Tibial nerve (tissue), 4 donors: ENCODE measurements around the gene NLRP5. TPM values are rescaled to one million over a fixed set of nuclear protein-coding genes. Genes with fewer than 3 reads are reported as not detected.
"Not testable (repeated sequence)": the region's sequence is repeated elsewhere in the genome, so short reads cannot be mapped to it uniquely, and the experiment has no call there.

Experiments
- DNase-seq, 2 donors: peaks; one replicate each; pipeline ENCODE4 v3.0.0-alpha.2; 2019; ENCODE audit warnings: low spot score in 2 of 2
- H3K27ac ChIP-seq, 4 donors: fragments of 200-600 bp; sonication (generic) in 3 of 4; one replicate each; pipeline ENCODE4 v1.5.1; 2017 to 2019; ENCODE audit warnings: mild to moderate bottlenecking in 1 of 4
- H3K27me3 ChIP-seq, 2 donors: fragments of 200-600 bp; sonication (generic) in 1 of 2; one replicate each; pipeline versions ENCODE4 v1.5.1 to v1.6.0; 2017 to 2019
- H3K36me3 ChIP-seq, 3 donors: fragments of 200-600 bp; sonication (generic); one replicate each; pipeline ENCODE4 v1.5.1; 2018 to 2019
- H3K4me1 ChIP-seq, 4 donors: fragments of 200-600 bp; sonication (generic) in 3 of 4; one replicate each; pipeline ENCODE4 v1.5.1; 2017 to 2019
- H3K4me3 ChIP-seq, 4 donors: fragments of 200-600 bp; sonication (generic) in 3 of 4; one replicate each; pipeline ENCODE4 v1.5.1; 2017 to 2019; ENCODE audit warnings: mild to moderate bottlenecking in 1 of 4, moderate library complexity in 1 of 4
- H3K9me3 ChIP-seq, 4 donors: fragments of 200-600 bp; sonication (generic) in 3 of 4; one replicate each; pipeline ENCODE4 v1.5.1; 2017 to 2019
- CTCF ChIP-seq, 5 experiments: fragments of 200-600 bp in 3 of 5; fragments of 450-650 bp in 2 of 5; sonication (generic) in 3 of 5; IDR thresholded peaks; one replicate each; pipeline ENCODE4 v1.5.1; 2016 to 2019; ENCODE audit warnings: antibody characterized with exemption in 5 of 5, mild to moderate bottlenecking in 3 of 5, moderate library complexity in 2 of 5
- EP300 ChIP-seq, 2 donors: sonication (generic); formaldehyde crosslinking; IDR thresholded peaks; one replicate each; pipeline ENCODE4 v1.6.1; 2017; ENCODE audit warnings: antibody characterized with exemption in 2 of 2, mild to moderate bottlenecking in 1 of 2
- POLR2A ChIP-seq, 2 donors: fragments of 450-650 bp; IDR thresholded peaks; one replicate each; pipeline ENCODE4 v1.6.1; 2017; ENCODE audit warnings: antibody characterized with exemption in 2 of 2, mild to moderate bottlenecking in 2 of 2, moderate library complexity in 2 of 2
- WGBS, 2 donors: methylation state at CpG; one replicate each; pipeline ENCODE4 v1.1.5; 2018; 5-methylcytosine and 5-hydroxymethylcytosine counted together
- total RNA-seq, 4 donors: library from RNA; depleted of rRNA; stranded (reverse); fragments of >200 nt; gene quantifications; one replicate each; pipeline ENCODE4 v1.1.0, GENCODE V29; 2016

Gene NLRP5
- total RNA-seq, result not detected

DNA sequence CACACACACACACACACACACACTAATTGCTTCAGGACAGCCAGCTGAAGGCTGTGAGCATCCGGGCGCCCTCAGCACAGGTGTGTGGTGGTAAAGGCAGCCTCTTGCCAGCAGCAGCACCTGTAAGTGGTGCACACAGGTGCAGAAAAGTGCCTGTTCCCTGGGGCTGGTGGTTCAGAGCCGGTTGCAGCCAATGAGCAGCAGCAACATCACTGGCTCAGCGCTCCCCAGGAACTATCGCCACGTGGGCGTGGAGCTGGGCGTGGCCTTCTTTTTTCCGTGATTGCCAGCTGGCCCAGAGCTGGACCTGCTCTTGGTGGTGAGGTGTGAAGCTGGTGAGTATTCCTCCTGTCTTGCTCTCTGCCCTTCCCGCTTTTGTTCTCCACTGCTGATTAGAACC, at the start of gene NLRP5:
TSS of gene NLRP5 (plus strand) at position 289 of the 400 bp plus-strand sequence.
- Histone ChIP-seq H3K4me3 (no peak within 1 kb of the TSS), H3K36me3 (no peaks in the 10 kb centered on the region), H3K9me3 (peaks cover 0 to 18% (median 0%) of the 10 kb centered on the region in 4 donors), H3K27ac (no peak within 1 kb of the TSS), H3K4me1 (no peaks in the 10 kb centered on the region), H3K27me3 (no peaks in the 10 kb centered on the region)
- no peak for DNase-seq
- TF ChIP-seq CTCF (IDR thresholded peaks at IDR 0.05) (no peak), POLR2A (IDR thresholded peaks at IDR 0.05) (no peak), EP300 (IDR thresholded peaks at IDR 0.05) (no peak)
- 55 to 56% methylated on average over 10 of the region's 10 CpGs for WGBS, 2 donors

GRCh38 chr19:55939206-55939605, 47.4 kb upstream of the NLRP5 start:
- Histone ChIP-seq H3K4me3 (no peak overlapping the region), H3K27ac (no peak overlapping the region), H3K9me3 (peaks cover 0 to 47% (median 0%) of the 10 kb centered on the region in 4 donors), H3K36me3 (no peaks in the 10 kb centered on the region), H3K27me3 (no peaks in the 10 kb centered on the region), H3K4me1 (no peaks in the 10 kb centered on the region)
- no peak for DNase-seq
- 65 to 72% methylated on average over 7 of the region's 7 CpGs for WGBS, 2 donors
- no peak for TF ChIP-seq EP300 (IDR thresholded peaks at IDR 0.05)
- no peak for TF ChIP-seq POLR2A (IDR thresholded peaks at IDR 0.05)
- no peak for TF ChIP-seq CTCF (IDR thresholded peaks at IDR 0.05)

DNA sequence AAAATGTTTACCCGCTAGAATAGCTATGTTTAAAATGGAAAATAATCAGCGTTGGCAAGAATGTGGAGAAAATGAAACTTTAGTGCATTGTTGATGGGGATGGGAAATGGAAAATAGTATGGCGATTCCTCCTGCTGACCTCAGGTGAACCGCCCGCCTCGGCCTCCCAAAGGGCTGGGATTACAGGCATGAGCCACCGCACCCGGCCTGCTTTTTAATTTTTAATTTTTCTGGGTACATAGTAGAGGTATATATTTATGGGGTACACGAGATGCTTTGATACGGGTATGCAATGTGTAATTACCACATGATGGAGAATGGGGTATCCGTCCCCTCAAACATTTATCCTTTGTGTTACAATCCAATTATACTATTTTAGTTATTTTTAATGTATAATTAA, 46.3 kb upstream of the NLRP5 start:
- no peak overlapping the region for H3K4me3 ChIP-seq
- no peaks in the 10 kb centered on the region for H3K36me3 ChIP-seq
- H3K4me1 ChIP-seq, result no peaks in the 10 kb centered on the region
- WGBS, 2 donors, result 89 to 90% methylated on average over 11 of the region's 11 CpGs
- DNase-seq, result no peak
- no peak for TF ChIP-seq EP300 (IDR thresholded peaks at IDR 0.05)
- no peak for TF ChIP-seq POLR2A (IDR thresholded peaks at IDR 0.05)
- TF ChIP-seq CTCF (IDR thresholded peaks at IDR 0.05), result no peak
- no peak overlapping the region for H3K27ac ChIP-seq
- H3K27me3 ChIP-seq, result no peaks in the 10 kb centered on the region
- H3K9me3 ChIP-seq, result peaks cover 0 to 38% (median 0%) of the 10 kb centered on the region in 4 donors

DNA sequence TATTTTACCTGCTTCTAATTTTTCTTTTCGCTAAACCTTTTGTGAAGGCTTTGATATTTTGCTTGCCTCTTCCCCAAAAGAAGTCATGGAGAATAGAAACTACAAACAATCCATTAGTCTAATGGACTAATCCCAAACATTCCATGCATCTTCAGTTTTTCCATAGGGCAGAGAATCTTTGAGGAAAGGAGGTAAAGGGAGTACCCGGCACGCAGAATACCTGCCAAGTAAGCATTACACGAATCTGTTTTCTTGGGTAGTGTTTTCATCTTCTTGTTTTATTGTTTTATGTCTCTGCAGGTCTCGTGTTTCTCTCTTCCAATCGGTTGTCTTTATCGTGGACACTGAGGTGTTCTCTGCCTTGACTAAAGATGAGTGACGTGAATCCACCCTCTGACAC, 39.0 kb upstream of the NLRP5 start, which contains the start of gene NLRP8:
TSS of gene NLRP8 (plus strand) at position 301 of the 400 bp plus-strand sequence.
- H3K4me1 ChIP-seq, result no peaks in the 10 kb centered on the region
- peaks cover 0 to 61% (median 1%) of the 10 kb centered on the region in 4 donors for H3K9me3 ChIP-seq
- H3K27ac ChIP-seq, result no peak within 1 kb of the TSS
- no peak for DNase-seq
- no peaks in the 10 kb centered on the region for H3K36me3 ChIP-seq
- TF ChIP-seq POLR2A (IDR thresholded peaks at IDR 0.05), result no peak
- no peak for TF ChIP-seq EP300 (IDR thresholded peaks at IDR 0.05)
- no peak for TF ChIP-seq CTCF (IDR thresholded peaks at IDR 0.05)
- 80 to 81% methylated on average over 8 of the region's 8 CpGs for WGBS, 2 donors
- H3K27me3 ChIP-seq, result no peaks in the 10 kb centered on the region
- no peak within 1 kb of the TSS for H3K4me3 ChIP-seq

- WGBS, 2 donors, result 92% methylated on average over 18 to 19 of the region's 19 CpGs
- H3K4me1 ChIP-seq, DNase-seq, H3K36me3 ChIP-seq, H3K27me3 ChIP-seq, H3K27ac ChIP-seq, H3K4me3 ChIP-seq: not testable (repeated sequence)
- peaks cover 0 to 66% (median 1%) of the 10 kb centered on the region in 4 donors for H3K9me3 ChIP-seq
These were observed 36.0 kb upstream of the NLRP5 start for GRCh38 chr19:55950566-55950965.

DNA sequence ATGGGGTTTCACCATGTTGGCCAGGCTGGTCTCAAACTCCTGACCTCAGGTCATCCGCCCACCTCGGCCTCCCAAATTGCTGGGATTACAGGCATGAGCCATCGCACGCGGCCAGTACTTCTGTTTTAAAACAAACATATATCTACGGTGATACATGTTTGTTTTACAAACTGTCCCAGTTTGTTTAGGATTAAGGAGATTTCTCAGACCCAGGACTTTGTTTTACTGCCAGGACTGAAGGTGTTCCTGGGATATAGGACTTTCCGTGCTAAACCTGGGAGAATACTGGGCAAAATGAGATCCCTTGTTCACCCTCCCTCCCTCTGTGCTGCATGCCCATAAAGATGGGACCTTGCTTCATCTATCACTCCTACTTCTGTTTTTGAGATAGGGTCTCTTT, 30.1 kb upstream of the NLRP5 start:
- TF ChIP-seq EP300 (IDR thresholded peaks at IDR 0.05) (no peak), POLR2A (IDR thresholded peaks at IDR 0.05) (no peak), CTCF (IDR thresholded peaks at IDR 0.05) (no peak)
- no peak for DNase-seq
- H3K27me3 ChIP-seq, result no peaks in the 10 kb centered on the region
- H3K4me1 ChIP-seq, result no peaks in the 10 kb centered on the region
- H3K9me3 ChIP-seq, result peaks cover 0 to 29% (median 0%) of the 10 kb centered on the region in 4 donors
- no peaks in the 10 kb centered on the region for H3K36me3 ChIP-seq
- H3K4me3 ChIP-seq, result no peak overlapping the region
- H3K27ac ChIP-seq, result no peak overlapping the region
- WGBS, 2 donors, result 91 to 94% methylated on average over 7 of the region's 7 CpGs
